ENCODE results near the gene RPS16.
A peak's percentile ranks its signal among the peaks of the same experiment; 100 is the strongest.

RPS16 gene

GRCh38 chr19:39405958-39406655 lies 29.6 kb downstream of the RPS16 start:
- peak; percentile 65 for DNase-seq

- DNase-seq = no peak
Measured at GRCh38 chr19:39405261-39405957, 30.3 kb downstream of the RPS16 start.

- DNase-seq = peak; percentile 85
Measured at GRCh38 chr19:39403331-39404312, 32.1 kb downstream of the RPS16 start.

GRCh38 chr19:39402346-39403300 lies 33.1 kb downstream of the RPS16 start:
- peak; percentile 79 for DNase-seq

GRCh38 chr19:39401549-39402345 lies 34.0 kb downstream of the RPS16 start:
- DNase-seq = peak; percentile 84

- DNase-seq = no peak
Measured at GRCh38 chr19:39401070-39401548, 34.6 kb downstream of the RPS16 start.

- no peak for DNase-seq
Measured at GRCh38 chr19:39400061-39400460, 35.7 kb downstream of the RPS16 start.

- DNase-seq = peak; percentile 53
Measured at GRCh38 chr19:39399668-39400050, 36.1 kb downstream of the RPS16 start.

GRCh38 chr19:39398297-39398864 lies 37.4 kb downstream of the RPS16 start:
- DNase-seq = peak; percentile 88

GRCh38 chr19:39397360-39398296 lies 38.1 kb downstream of the RPS16 start:
- DNase-seq = peak; percentile 87

GRCh38 chr19:39390751-39391437 lies 44.9 kb downstream of the RPS16 start, which contains the start of the genes MED29 and PAF1:
MED29 (plus strand) TSS chr19:39391378; CDS start chr19:39391423, 45 bp downstream.
PAF1 (minus strand) TSS chr19:39391106; CDS start chr19:39390864, 242 bp downstream.
- DNase-seq = peak; percentile 100

GRCh38 chr19:39390451-39390750 lies 45.3 kb downstream of the RPS16 start:
- DNase-seq = no peak

- DNase-seq = no peak
Measured at GRCh38 chr19:39389631-39390414, 45.9 kb downstream of the RPS16 start.

GRCh38 chr19:39388657-39389056 lies 47.1 kb downstream of the RPS16 start:
- no peak for DNase-seq

GRCh38 chr19:39386557-39386956 lies 49.2 kb downstream of the RPS16 start:
- no peak for DNase-seq

GRCh38 chr19:39385629-39386411 lies 49.9 kb downstream of the RPS16 start:
- DNase-seq = no peak
